IPS-NIHi7 (cell line): ENCODE measurements around the gene TNS2.
A peak's percentile ranks its signal among the peaks of the same experiment; 100 is the strongest.

ENCODE experiments used
- DNase-seq: peaks from one replicate; pipeline ENCODE4 v3.0.0; 2012; ENCODE audit warnings: mixed read lengths; ENCODE audit errors: extremely low spot score

Gene TNS2

GRCh38 chr12:53056296-53056695 is 6.4 kb downstream of the TNS2 start:
- DNase-seq, result no peak

- no peak for DNase-seq
These were observed 7.0 kb downstream of the TNS2 start for GRCh38 chr12:53056901-53057300.

GRCh38 chr12:53057816-53058500 is 8.1 kb downstream of the TNS2 start:
- DNase-seq, result no peak

- DNase-seq, result no peak
These were observed 9.0 kb downstream of the TNS2 start for GRCh38 chr12:53058674-53059433.

- DNase-seq, result no peak
These were observed 9.7 kb downstream of the TNS2 start for GRCh38 chr12:53059434-53060063.

- no peak for DNase-seq
These were observed 10.3 kb downstream of the TNS2 start for GRCh38 chr12:53060064-53060720.

- DNase-seq, result no peak
These were observed 10.9 kb downstream of the TNS2 start for GRCh38 chr12:53060721-53061276.

GRCh38 chr12:53061404-53062010 is 11.6 kb downstream of the TNS2 start:
- peak; percentile 65 for DNase-seq

GRCh38 chr12:53062011-53062961 is 12.4 kb downstream of the TNS2 start:
- DNase-seq, result no peak

- no peak for DNase-seq
These were observed 13.3 kb downstream of the TNS2 start for GRCh38 chr12:53062977-53063707.

GRCh38 chr12:53063708-53064612 is 14.1 kb downstream of the TNS2 start:
- no peak for DNase-seq

- DNase-seq, result no peak
These were observed 15.0 kb downstream of the TNS2 start for GRCh38 chr12:53064613-53065436.

- DNase-seq, result no peak
These were observed 15.6 kb downstream of the TNS2 start for GRCh38 chr12:53065470-53065869.

- DNase-seq, result peak; percentile 91
These were observed 16.4 kb downstream of the TNS2 start for GRCh38 chr12:53065975-53066931.

- no peak for DNase-seq
These were observed 17.5 kb downstream of the TNS2 start for GRCh38 chr12:53067074-53067992.
